ENCODE measurements around the gene VEPH1.
"Not testable (repeated sequence)": the region's sequence is repeated elsewhere in the genome, so short reads cannot be mapped to it uniquely, and the experiment has no call there.

VEPH1 gene

DNA sequence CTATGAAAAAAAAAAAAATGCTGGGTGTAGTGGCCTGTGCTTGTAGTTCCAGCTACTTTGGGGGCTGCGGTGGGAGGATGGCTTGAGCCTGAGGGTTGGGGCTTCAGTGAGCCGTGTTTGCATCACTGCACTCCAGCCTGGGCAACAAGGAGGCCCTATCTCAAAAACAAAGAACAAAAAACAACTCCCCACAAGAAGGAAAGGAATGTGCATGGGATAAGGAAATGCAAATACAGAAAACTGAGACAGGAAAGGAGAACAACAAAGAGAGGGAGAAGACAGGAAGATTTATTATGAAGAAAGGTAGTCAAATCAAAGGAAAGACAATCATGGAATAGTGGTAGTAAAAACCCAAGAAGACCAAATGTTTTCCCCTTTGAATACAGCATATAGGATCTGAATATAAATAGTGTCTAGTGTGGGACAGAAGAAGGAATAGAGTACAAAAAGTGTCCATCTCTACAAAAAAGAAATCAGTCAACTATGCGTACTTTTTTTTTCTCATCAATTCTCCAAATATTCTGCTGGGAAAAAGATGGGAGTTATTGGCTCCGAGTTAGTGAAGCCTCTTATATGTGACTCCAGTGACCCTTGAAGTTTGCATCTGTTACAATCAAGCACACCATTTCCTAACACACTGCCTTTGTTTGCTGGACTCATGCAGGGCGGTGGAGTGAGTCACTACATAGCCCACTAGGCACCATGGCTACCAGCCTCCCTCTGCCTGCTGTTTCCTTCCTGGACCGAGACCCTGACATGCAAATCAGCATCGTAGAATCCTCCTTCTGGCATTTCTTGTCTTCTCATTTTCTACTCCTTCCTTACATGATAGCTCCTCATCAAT is 167.8 kb downstream of the VEPH1 start:
- no peak for DNase-seq

DNA sequence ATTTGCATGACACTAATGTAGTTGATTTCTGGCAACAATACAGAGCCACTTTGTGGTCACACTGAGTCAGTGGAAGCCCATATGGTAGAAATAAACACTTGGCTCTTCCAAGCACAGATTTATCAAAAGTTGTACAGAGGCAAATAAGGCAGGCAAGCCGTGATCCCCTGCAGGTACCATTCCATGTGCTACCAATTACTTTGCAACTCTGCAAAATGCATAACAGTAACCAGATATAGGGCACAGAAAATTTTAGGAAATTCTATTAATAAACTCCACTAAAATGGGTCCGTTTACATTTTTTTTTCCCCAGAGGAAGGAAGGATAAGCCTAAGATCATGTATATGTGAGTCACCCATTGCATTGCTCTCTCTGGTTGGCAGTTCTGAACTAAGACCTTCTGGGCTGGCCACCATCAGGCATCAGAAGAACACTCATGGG is 169.6 kb downstream of the VEPH1 start:
- DNase-seq: no peak

DNA sequence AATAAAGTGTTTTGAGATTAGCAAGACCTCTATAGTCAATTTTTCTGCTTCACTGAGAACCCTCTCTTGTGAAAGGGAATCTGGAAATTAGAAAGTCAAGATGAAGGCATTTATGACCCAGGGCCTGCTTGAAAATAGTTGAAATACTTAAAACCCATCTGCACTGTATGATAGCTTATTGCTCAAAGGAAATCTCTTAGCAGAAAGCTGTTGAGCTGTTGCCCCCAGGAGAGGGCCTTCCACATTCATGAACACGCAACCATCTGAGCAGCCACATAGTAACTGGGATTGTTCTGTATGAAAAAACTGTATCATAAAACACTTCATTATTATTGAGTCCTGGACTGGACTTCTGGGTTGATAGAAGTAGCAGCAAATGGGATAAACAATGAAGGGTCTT is 173.0 kb downstream of the VEPH1 start:
- no peak for DNase-seq

DNA sequence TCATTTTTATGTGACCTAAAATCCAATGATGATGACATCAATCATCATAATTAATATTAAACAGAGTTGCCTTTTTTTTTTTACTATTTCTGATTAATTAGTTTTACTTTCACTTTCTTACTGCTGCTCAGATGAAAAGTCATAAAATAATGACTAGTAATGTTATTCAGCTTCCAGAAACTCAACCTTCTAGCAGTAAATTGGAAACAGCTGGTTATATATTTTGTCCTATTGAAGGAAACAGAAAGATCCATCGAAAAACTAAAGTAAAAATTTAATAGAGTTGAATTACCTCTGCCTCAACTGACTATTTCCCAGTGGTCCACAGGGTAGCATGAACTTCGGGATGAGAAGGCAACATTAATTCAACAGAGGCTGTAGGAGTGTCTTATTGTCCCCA is 173.7 kb downstream of the VEPH1 start:
- no peak for DNase-seq

DNA sequence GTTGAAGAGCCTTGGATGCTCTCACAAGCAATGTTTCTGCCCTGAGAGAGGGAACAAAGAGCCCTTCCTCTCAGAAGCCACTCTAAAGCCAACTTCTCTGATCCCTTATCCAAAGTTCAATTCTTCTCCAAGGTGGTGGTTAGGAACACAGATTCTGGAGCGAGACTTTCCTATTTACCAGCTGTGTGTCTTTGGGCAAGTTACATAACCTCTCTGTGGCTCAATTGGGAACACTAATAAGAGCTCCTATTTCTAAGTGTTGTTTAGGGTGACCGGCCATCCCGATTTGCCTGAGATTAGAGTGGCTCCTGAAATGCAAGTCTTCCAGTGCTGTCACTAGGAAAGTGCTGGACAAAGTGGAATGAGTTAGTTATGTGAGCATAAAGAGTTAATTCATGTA is 175.4 kb downstream of the VEPH1 start:
- DNase-seq: no peak

DNA sequence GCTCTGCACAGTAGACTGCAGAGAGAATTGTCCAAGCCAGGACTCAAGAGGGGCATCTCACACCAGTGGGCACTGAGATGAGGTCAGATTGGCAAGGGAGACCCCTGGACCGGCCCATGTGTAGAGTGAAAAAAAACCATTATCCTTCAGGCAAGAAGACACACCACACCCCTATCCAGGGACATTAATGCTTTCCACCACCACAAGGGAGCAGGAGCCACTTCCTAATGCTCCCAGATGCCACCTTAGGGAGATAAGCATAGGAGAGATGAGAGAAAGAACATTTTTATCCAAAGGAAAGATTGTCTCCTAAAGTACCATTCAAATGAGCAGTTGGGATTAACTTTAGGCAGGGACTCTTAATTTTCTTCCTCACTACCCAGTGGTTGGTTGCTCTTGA is 176.2 kb downstream of the VEPH1 start:
- no peak for DNase-seq

DNA sequence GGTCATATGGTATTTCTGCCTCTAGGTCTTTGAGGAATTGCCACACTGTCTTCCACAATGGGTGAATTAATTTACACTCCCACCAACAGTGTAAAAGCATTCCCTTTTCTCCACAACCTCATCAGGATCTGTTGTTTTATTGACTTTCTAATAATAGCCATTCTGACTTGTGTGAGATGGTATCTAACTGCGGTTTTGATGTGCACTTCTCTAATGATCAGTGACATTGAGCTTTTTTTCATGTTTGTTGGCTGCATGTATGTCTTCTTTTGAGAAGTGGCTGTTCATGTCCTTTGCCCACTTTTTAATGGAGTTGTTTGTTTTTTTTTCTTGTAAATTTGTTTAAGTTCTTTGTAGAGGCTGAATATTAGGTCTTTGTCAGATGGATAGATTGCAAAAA is 178.3 kb downstream of the VEPH1 start:
- DNase-seq: not testable (repeated sequence)

DNA sequence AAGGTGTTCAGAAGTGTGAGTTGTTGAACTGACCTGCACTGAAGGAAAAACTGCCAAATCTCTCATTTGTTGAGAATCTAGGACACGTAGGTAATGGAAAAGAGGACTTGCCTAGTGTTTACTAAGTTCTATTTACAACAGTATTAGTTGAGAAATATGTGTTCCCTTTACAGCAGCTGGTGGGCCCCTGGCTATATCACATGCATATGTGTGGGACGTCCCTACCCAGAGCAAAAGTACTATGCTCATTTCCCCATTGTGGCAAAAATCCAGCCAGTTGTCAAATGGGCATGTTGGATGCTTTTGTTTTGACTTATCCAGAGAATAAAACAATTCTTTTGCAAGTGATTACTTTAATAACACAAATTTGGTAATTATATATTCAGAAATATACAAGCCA is 179.9 kb downstream of the VEPH1 start:
- no peak for DNase-seq

DNA sequence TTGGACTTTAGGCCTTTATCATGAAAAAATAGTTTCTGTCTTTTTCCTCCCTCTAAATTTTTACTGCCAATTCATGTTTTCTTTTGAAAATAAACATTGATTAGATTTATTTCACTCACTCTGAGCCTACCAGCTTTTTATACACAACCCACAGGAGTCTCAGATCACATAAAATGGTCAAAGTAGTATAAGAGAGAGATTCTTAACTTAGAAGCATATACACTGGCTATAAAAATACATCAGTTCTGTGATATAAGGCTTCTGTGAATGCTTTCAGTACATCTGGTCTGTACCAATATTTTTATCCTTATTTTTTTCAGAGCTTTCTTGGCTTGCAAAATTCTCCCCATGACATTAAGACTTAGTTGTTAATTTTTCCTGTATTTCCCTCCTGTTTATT is 183.5 kb downstream of the VEPH1 start:
- DNase-seq: no peak

DNA sequence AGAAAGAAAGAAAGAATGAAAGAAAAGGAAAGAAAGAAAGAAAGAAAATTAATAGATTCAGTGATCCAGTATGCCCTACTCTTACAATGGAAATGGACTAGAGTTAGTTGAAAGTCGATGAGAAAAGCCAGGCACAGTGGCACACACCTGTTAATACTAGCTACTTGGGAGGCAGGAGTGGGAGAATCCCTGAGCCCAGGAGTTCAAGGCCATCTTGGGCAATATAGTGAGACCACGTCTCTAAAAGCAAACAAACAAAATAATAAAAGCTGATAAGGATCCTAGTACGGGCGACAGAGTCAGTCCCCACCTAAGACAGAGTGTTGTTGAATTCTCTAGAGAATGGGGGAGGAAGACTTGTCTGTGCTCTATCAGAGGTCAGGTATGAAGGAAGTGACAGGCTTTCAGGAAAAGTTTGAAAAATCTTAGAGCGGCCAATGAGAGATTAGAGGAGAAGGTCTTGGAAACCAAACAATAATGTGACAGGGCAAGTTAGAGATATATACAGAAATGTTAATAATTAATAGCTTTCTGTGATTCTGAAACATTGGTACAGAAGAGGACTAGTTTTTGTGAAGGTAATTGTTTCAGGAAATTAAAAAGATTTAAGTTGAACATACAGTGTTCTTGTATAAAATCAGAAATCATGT is 184.5 kb downstream of the VEPH1 start:
- DNase-seq: no peak

DNA sequence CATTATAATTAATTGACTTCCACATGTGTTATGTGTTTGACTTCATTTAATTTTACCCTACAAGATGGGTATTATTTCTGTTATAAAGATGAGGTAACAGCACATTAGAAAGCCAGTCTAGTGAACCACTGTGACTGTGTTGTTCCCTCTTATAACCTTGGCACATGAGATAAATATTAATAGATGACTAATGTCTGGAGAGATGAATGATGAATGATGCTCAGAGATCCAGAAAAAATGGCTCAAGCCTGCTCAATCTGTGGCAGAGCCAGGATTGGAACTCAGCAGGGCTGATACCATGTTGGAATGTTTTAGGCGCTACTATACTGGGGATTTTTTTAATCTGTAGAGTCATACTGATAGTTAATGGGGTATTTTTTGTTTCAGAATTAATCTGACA is 185.3 kb downstream of the VEPH1 start:
- DNase-seq: no peak

DNA sequence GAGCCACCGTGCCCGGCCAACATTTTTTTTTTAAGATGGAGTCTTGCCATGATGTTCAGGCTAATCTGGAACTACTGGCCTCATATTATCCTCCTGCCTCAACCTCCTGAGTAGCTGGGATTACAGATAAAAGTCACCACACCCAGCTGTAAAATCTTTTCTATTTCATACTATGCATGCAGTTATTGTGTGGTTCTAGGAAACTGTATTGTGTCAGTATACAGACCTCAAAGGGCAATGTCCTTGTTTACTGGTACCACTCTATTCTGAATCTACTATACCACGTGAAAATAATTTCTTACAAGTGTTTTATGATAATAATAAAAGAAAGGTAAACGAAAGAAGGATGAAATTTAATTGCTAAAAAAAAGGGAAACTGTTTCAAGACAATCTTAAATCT is 190.0 kb downstream of the VEPH1 start:
- no peak for DNase-seq

DNA sequence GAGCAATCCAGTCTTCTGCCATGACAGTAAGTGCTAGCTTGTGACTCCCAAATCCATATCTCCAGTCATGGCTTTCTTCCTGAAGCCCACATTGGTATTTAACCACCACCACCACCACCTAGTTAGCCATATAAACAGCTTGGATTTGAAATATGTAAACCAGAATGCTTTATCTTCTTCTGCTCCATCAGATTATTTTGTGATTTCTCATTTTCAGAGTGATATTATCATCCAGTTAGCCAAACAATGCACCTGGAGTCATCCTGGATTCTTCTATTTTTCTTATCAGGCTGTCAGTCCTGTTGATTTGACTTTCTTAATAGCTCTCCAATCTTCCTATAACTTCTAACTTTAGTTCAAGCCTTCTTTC is 190.9 kb downstream of the VEPH1 start:
- no peak for DNase-seq

DNA sequence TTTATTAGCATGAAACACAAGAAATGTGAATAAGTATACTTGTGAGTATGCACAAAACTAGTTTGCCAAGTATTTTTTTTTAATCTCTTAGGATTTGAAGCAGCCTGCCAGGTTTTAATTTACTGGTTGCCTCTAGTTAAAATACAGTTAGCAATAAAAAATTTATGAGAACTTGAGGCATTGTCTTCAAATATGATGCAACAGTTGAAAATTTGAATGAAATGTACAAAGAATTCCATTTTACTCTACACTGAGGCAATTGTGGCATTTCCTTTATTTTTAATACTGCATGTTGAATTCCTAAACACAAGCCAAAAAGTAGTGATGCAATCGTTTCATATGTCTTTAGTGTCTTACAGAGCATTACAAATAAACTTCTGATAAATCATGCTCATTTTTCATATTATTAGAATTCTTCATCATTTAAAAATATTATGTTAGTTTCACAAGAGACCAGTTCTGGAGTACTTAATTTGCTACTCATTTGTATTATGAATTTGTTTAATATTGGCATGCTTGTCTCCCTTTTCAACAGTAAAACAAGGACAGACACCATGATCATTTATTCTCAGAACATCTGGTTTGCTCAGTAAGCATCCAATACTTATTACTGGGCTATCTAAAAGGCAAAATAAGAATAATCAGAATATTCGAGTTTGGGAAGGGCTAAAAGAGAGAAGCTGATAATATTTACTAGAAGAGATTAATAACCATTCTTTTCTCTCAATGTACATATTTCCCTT is 191.4 kb downstream of the VEPH1 start:
- no peak for DNase-seq

DNA sequence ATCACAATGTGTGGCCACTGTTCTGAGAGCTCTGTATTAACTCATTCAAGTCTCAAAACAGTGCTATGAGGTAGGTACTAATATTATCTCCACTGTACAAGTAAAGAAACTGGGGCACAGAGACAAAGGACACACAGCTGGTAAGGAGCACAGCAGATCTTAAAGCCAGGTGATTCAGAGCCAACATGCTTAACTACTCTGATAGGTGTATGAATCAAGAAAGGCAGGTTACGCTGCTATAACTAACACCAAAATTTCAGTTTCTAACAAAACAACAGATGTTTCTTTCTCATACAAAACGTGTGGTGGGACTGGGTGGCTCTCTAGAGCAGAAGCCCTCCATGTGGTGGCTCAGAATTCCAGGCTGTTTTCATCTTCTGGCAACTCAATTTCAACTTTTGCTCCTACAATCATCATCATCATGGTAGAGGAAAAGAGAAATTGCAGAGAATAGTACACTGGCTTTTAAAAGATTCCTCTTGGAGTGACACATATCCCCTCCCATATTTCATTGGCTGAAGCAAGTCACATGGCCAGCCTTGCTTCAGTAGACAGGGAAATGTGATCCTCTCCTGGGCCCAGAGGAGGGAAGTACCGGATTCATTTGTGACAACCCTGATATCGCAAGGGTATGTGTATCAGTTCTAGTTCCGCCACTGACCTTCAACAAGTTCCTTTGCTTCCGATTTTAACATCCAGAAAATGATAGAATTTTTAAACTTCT is 192.7 kb downstream of the VEPH1 start:
- DNase-seq: no peak

DNA sequence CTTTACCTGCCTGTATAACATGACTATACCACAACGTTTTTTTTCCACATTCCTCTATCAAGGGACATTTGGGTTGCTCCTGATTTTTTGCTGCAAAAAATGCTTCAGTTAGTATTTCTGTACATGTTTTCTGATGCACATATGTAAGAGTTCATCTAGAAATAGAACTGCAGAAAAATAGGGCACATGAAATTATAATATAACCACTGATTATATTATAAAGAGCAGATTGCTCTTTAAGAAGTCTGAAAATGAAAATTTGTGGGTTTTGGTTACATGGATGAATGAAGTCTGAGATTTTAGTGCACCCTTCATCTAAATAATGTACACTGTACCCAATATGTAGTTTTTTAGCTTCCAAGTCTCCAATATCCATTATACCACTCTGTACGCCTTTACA is 196.7 kb downstream of the VEPH1 start:
- no peak for DNase-seq

DNA sequence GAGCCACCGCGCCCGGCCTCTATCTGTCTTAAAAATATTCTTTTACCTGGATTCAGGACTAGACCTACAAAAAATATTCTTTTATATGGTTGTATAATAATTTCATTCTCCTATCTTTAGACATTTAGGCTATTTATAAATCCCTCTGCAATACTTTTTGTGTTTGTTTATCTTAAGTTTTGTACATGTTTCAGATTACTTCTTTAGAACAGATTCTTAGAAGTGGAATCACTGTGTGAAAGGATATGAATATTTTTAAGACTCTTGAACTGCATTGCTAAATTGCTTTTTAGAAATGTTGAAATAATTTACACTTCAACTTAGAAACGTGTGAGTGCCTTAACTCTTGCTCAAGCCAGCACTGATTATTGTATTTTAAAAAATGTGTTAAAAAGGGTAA is 197.8 kb downstream of the VEPH1 start:
- no peak for DNase-seq

DNA sequence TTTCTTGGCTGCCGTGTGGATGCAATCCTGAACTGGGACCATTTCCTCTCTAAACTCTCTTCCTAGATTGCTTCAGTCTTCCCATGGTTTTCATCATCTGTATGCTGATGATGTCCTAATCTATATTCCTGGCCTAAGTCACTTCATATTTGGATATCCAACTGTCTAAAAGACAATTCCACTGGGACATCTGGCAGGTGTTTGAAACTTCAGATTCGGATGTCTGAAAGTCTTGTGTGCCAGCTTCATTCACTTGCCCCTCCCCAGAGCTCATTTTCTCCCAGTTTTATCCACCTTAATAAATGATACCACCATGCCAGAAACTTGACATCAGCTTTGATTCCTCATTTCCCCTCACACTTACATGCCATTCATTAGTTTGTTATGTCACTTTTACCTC is 201.5 kb downstream of the VEPH1 start:
- DNase-seq: no peak

DNA sequence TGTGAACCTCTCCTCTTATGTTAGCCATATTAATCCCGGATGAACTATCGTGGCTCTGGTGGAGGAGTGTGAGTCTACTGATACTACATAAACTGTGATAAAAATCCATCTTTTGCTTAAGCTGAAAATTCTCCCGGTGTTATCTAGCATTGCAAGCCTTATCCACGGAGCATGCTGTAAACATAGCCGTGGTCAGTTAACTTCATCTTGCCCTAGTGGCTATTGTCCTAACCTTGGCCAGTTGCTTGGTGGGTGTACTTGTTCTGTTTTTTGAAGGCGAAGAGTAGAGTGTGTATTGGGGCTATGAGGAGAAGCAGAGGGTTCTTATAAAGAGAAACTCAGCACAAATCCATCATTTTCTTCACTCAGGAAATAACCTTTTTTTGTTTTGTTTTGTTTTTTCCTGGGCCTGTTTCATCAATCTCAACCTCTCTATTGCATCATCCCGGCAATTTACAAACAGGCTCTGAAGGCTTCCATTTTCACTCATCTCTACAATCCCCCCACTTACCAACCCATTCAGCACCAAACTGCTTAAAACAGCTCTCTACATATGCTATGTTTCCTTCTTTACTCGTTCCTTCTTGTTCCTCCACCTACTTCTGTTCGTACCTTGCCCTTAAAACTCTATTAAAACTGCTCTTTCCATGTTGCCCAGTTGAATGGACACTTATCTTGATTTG is 202.1 kb downstream of the VEPH1 start:
- DNase-seq: no peak

DNA sequence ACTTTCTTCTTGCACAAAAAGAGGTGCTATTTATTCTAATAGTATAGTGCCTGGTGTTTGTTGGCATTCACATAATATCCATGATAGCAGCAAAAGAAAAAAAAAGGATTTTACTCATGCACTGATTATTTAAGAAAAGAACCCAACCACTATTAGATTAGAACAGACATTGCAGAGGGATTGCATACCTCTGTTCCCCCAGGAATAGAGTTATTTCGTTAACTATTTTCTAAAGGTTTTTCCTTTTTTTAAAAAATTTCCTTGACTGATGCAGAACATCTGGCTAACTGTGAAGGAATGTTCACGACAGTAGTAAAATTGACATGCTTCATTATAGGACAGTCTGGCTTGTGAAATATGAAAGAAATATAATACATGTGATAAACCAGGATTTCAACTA is 203.1 kb downstream of the VEPH1 start:
- DNase-seq: no peak

DNA sequence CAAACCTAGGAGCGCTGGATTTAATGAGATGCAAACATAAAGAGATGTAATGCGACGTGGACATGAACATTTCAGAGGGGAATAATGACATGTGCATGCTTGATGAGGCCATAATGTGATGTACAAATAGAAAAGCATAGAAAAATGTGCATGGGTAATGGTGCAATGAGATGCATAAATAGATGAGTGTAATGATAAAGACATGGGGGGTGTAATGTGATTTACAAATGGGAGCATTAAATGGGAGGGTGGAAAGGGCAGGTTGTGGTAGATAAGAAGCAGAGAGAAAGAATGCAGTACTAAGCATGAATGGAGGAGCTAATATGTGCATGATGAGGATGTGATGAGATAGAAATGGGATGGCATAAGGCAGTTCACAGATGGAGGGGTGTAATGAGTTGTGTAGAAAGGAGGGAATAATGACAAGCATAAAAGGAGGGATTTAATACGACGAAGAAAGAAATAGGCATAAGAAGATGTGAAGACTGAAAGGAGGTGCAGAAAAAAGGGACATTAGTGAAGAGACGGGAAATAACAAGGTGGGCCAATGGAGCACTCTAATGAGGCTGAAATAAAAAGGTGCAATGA is 205.8 kb downstream of the VEPH1 start:
- no peak for DNase-seq

DNA sequence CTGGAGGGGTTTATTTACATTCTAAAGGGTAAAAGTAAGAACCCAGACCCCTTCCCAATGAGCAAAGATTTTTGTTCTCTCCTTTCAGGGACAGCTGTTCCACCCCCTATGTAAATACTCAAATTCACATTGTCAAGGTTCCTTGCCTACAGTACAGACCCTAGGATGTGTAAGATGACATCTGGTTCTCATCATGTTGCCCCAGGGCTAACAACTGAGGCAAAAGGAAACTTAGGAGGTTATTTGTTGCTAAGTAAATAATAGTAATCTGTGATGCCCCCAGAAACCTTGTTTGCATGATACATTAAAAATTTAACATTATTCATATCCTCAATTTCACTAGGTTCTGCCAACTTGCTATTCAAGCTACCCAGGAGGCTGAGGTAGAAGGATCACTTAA is 208.3 kb downstream of the VEPH1 start:
- DNase-seq: no peak
